Kidney (tissue), 14 donors: ENCODE data around the gene FGFR3. TPM values are rescaled to one million over a fixed set of nuclear protein-coding genes. Genes with fewer than 3 reads are reported as not detected.

ENCODE experiments used
- DNase-seq, 5 donors: peaks; one replicate each; pipeline ENCODE4 v3.0.0-alpha.2; 2013 to 2020
- FAIRE-seq: peaks from 2 replicates; lab custom pipeline; 2012; peaks lifted over from hg19 to GRCh38; lab: Jason Lieb, UNC
- H3K27ac ChIP-seq, 2 donors: one replicate each; pipeline ENCODE4 v1.7.0; 2013; ENCODE audit warnings: low read depth in 2 of 2, low read length in 2 of 2, inconsistent platforms in 1 of 2
- H3K27me3 ChIP-seq: one replicate; pipeline ENCODE4 v1.7.1; 2013; ENCODE audit warnings: low read length, inconsistent platforms; ENCODE audit not compliant: control insufficient read depth, insufficient read depth
- H3K36me3 ChIP-seq, 3 donors: one replicate each; pipeline versions ENCODE4 v1.7.0 to v1.7.1; 2013; ENCODE audit warnings: low read length in 3 of 3, control low read depth in 1 of 3, inconsistent platforms in 1 of 3; ENCODE audit not compliant: insufficient read depth in 3 of 3, control insufficient read depth in 2 of 3
- H3K4me1 ChIP-seq, 3 donors: one replicate each; pipeline versions ENCODE4 v1.7.0 to v1.7.1; 2013; ENCODE audit warnings: low read length in 3 of 3, inconsistent platforms in 1 of 3, low read depth in 1 of 3; ENCODE audit not compliant: control insufficient read depth in 2 of 3, insufficient read depth in 2 of 3
- H3K4me3 ChIP-seq, 3 donors: one replicate each; pipeline versions ENCODE4 v1.7.0 to v1.8.1; 2013; ENCODE audit warnings: low read length in 3 of 3, control low read depth in 1 of 3, inconsistent platforms in 1 of 3
- H3K9ac ChIP-seq, 3 donors: one replicate each; pipeline versions ENCODE4 v1.7.0 to v1.7.1; 2013; ENCODE audit warnings: low read length in 3 of 3, control low read depth in 1 of 3, inconsistent platforms in 1 of 3
- H3K9me3 ChIP-seq, 3 donors: one replicate each; pipeline versions ENCODE4 v1.7.0 to v1.7.1; 2013; ENCODE audit warnings: low read length in 3 of 3, control low read depth in 1 of 3, inconsistent platforms in 1 of 3; ENCODE audit not compliant: control insufficient read depth in 2 of 3, insufficient read depth in 1 of 3
- intact Hi-C: fragments of 100-400 bp; cut with DNase I; formaldehyde crosslinking; loops from one replicate; pipeline ENCODE4 v1.11.1; 2022
- polyA plus RNA-seq: library from polyadenylated mRNA; stranded (reverse); fragments of 350-450 nt; fragmentation: Illumina TruSeq; extraction: RNeasy Lipid Tissue Mini Kit (QIAGEN cat#74804); gene quantifications from one replicate; pipeline ENCODE4 v1.2.3, GENCODE V29; 2014; ENCODE audit warnings: low read depth, low replicate concordance; ENCODE audit not compliant: insufficient read depth
- total RNA-seq: library from RNA; stranded (reverse); fragmentation: NEBNext Ultra II Directional; extraction: Animal tissue kit (Norgen Biotek cat#: 25700); gene quantifications from one replicate; pipeline ENCODE4 v1.2.1, GENCODE V29; 2021
- TF ChIP-seq, protein P1 (sequence below): IDR thresholded peaks from 3 replicates; pipeline ENCODE4 v1.5.1; 2012; ENCODE audit warnings: mild to moderate bottlenecking, moderate library complexity, borderline replicate concordance; ENCODE audit not compliant: insufficient read depth; ENCODE audit errors: extremely low read depth
- donor health status: control.
- donor health status: control.
- donor health status: control.
- donor health status: control.
- donor health status: control.
- donor health status: DM: yes; HTN: yes; CAD: no.
- donor health status: Normal renal cell carcinoma (clear cell type).

Gene FGFR3
- total and polyA plus RNA-seq, 2 donors from 2014 or later, result 25.5 to 28.5 TPM

DNA sequence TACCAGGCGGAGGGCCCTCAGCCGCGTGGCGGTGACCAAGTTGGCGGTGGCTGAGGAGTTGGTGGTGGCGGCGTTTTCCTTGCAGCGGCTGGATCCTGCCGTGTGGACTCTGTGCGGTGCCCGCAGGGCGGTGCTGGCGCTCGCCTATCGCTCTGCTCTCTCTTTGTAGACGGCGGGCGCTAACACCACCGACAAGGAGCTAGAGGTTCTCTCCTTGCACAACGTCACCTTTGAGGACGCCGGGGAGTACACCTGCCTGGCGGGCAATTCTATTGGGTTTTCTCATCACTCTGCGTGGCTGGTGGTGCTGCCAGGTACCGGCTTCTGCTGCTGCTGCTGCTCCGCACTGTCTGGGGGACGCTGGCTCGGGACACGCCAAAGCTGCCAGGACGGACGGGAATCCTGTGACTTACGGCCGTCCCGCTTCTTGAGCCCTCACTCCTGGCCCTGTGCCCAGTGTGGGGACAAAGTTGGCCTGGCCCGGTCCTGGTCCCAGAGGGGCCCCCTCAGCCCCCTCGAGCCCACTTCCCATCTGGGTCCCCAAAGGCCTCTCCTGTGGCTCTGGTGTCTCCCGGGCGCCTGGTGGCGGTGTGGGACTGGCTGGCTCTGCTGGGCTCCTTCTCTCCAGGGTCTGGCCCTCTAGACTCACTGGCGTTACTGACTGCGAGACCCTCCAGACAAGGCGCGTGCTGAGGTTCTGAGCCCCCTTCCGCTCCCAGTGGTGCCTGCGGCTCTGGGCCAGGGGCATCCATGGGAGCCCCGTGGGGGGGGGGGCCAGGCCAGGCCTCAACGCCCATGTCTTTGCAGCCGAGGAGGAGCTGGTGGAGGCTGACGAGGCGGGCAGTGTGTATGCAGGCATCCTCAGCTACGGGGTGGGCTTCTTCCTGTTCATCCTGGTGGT is 10.7 kb downstream of the FGFR3 start:
- intact Hi-C loops, result no loop called here
- no peak overlapping the region for H3K9ac ChIP-seq
- peaks cover 0 to 2% (median 0%) of the 10 kb centered on the region in 3 donors for H3K4me1 ChIP-seq
- TF ChIP-seq, protein P1, sequence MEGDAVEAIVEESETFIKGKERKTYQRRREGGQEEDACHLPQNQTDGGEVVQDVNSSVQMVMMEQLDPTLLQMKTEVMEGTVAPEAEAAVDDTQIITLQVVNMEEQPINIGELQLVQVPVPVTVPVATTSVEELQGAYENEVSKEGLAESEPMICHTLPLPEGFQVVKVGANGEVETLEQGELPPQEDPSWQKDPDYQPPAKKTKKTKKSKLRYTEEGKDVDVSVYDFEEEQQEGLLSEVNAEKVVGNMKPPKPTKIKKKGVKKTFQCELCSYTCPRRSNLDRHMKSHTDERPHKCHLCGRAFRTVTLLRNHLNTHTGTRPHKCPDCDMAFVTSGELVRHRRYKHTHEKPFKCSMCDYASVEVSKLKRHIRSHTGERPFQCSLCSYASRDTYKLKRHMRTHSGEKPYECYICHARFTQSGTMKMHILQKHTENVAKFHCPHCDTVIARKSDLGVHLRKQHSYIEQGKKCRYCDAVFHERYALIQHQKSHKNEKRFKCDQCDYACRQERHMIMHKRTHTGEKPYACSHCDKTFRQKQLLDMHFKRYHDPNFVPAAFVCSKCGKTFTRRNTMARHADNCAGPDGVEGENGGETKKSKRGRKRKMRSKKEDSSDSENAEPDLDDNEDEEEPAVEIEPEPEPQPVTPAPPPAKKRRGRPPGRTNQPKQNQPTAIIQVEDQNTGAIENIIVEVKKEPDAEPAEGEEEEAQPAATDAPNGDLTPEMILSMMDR, result no peak
- H3K36me3 ChIP-seq, result peaks cover 0 to 2% (median 0%) of the 10 kb centered on the region in 3 donors
- H3K4me3 ChIP-seq, result no peak overlapping the region
- DNase-seq (no peak), FAIRE-seq (no peak)
- no peaks in the 10 kb centered on the region for H3K27me3 ChIP-seq
- no peaks in the 10 kb centered on the region for H3K9me3 ChIP-seq
- no peak overlapping the region for H3K27ac ChIP-seq

DNA sequence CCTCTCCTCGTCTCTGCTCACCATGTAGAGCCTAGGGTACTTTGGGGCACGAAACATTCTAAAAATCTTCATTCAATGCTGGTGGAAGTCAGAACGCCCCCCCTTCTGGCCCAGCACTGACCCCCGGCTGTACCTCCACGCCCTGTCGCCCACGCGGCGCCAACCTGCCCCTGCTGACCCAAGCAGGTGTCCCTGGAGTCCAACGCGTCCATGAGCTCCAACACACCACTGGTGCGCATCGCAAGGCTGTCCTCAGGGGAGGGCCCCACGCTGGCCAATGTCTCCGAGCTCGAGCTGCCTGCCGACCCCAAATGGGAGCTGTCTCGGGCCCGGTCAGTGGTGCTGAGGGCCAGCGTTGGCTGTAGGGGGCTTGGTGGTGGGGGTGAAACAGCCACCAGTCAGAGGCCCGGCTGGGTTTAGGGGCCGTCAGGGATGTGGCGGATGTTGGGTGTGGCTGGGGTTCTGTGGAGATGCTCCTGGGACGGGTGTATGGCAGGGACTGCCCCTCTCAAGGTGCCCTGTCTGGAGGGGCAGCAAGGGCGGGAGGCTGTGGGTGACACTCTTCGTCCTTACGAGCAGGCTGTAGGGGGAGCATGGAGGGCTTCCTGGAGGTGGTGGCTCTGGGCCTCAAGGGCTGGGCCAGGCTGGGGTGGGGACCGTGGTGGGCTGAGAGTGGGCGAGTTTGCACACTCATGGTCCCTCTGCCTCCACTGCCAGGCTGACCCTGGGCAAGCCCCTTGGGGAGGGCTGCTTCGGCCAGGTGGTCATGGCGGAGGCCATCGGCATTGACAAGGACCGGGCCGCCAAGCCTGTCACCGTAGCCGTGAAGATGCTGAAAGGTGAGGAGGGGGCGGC is 11.8 kb downstream of the FGFR3 start:
- no peak overlapping the region for H3K9ac ChIP-seq
- H3K27ac ChIP-seq, result no peak overlapping the region
- H3K36me3 ChIP-seq, result peaks cover 0 to 2% (median 0%) of the 10 kb centered on the region in 3 donors
- intact Hi-C loops, result no loop called here
- no peak for FAIRE-seq
- no peak for DNase-seq
- no peaks in the 10 kb centered on the region for H3K9me3 ChIP-seq
- no peaks in the 10 kb centered on the region for H3K27me3 ChIP-seq
- TF ChIP-seq, protein P1, result no peak
- no peak overlapping the region for H3K4me3 ChIP-seq
- H3K4me1 ChIP-seq, result no peaks in the 10 kb centered on the region

DNA sequence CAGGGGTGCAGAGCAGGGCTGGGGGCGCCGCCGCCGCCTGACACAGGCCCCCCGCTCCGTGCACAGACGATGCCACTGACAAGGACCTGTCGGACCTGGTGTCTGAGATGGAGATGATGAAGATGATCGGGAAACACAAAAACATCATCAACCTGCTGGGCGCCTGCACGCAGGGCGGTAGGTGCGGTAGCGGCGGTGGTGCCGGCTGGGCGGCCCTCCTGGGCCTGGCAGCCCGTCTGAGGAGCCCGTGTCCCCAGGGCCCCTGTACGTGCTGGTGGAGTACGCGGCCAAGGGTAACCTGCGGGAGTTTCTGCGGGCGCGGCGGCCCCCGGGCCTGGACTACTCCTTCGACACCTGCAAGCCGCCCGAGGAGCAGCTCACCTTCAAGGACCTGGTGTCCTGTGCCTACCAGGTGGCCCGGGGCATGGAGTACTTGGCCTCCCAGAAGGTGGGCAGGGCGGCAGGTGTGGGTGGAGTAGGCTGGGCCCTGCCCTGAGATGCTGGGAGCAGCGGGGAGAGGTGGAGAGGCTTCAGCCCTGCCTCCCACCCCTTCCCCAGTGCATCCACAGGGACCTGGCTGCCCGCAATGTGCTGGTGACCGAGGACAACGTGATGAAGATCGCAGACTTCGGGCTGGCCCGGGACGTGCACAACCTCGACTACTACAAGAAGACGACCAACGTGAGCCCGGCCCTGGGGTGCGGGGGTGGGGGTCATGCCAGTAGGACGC is 12.6 kb downstream of the FGFR3 start:
- Histone ChIP-seq H3K9me3 (no peaks in the 10 kb centered on the region), H3K9ac (no peak overlapping the region), H3K4me3 (no peak overlapping the region), H3K36me3 (peaks cover 0 to 2% (median 0%) of the 10 kb centered on the region in 3 donors), H3K27me3 (no peaks in the 10 kb centered on the region), H3K4me1 (no peaks in the 10 kb centered on the region), H3K27ac (no peak overlapping the region)
- TF ChIP-seq, protein P1, result no peak
- FAIRE-seq, result no peak
- intact Hi-C loops, result no loop called here
- peak in 1 of 5 donors; percentile 75 for DNase-seq
